Activated effector memory CD4-positive, alpha-beta T cell treated with anti-CD3 and anti-CD28 coated beads, Interleukin-2, amount 50 U/mL, for 16 hours (primary cell): ENCODE measurements around the gene PRR23B.
"Not testable (repeated sequence)": the region's sequence is repeated elsewhere in the genome, so short reads cannot be mapped to it uniquely, and the experiment has no call there.

Experiments
- DNase-seq: peaks from one replicate; pipeline ENCODE4 v3.0.0-alpha.2; 2020

PRR23B gene

DNA sequence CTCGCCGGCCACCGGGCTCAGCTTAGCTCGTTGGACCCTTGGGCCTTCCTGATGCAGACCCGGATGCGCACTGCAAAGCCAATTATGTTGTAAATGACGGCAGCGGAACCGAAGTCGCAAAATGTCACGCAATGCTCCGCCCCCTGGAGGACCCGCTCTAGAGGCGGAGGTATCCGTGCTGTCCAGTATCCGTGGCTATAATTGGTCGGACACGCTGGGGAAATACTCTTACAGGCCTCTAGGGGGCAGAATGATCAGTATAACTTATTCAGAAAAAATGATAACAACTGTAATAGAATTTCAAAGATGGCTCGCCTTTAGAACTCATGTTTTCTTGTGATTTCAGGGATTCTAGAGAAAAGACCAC, at the start of gene PRR23B:
Gene PRR23B, minus strand, starts transcription at position 59 of the 367 bp plus-strand sequence. CDS start 265 bp downstream, outside the sequence.
- DNase-seq, result no peak

DNA sequence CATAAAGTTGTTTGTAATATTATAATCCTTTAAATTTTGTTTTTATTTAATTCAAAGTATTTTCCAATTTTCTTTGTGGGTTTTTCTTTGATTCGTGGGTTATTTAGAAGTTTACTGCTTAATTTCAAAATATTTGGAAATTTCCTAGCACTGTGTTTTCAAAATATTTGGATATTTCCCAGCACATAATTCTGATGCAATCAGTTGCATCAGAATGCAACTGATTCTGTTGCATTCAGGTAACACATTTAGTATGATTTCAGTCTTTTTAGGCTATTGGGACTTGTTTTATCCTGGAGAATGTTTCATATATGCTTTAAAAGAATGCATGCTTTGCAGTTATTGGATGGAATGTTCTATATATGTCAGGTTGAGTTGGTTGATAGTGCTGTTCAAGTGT, 42.2 kb upstream of the PRR23B start:
- no peak for DNase-seq

DNA sequence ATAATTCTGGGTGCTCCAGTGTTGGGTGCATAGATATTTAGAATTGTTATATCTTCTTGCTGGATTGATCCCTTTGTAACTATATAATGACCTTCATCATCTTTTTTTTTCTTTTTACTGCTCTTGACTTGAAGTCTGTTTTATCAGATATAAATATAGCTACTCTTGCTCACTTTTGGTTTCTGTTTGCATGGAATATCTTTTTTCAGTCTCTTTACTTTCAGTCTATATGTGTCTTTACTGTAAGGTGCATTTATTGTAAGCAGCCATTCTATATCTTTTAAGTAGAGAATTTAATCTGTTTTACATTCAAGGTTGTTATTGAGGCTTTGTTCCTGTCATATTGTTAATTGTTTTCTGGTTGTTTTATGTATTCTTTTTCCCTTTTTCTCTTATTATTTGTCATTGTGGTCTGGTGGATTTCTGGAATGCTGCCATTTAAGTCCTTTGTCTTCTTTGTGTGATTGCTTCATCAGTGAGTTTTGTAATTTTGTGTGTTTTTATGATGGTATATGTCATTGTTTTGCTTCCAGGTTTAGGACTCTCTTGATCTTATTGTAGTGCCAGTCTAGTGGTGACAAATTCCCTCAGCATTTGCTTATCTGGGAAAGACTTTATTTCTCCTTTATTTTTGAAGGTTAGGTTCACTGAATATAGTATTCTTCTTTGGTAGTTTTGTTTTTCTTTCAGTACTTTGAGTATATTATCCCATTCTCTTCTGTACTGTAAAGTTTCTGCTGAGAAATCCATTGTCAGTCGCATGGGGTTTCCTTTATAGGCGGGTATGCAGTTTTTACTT, 32.3 kb upstream of the PRR23B start:
- no peak for DNase-seq

DNA sequence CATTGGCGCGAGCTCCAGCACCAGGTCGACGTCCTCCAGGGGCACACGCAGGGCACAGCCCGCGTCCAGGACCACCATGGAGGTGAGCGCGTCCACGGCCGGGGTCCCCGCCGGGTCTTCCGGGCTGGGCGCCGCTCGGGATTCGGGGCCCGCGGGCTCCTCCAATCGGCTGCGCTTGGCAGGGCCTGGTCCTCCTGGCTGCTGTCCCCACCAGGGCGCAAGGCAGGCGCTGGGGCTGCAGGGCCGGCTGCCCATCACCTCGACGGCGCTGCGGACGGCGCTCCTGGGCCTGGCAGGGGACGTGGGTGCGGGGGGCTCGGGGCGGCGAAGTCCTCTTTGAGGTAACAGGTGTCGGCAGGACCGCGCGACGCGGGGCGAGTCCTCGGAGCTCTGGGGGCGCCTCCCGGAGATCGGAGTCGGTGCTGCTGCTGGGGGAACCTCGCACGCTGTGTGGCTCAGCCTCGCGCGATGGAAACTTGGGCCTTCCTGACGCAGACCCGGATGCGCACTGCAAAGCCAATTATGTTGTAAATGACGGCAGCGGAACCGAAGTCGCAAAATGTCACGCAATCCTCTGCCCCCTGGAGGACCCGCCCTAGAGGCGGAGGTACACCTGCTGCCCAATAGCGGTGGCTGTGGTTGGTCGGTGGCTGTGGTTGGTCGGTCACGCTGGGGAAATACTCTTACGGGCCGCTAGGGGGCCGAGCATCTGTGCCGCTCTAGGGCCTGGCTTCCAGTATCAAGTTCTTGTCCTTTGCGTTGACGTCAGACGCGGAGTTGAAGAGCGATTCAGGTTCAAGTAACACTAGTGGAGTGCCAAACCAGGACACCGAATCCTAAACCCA, 23.9 kb upstream of the PRR23B start, which contains the start of gene PRR23C:
Gene PRR23C, minus strand, starts transcription at position 527 of the 845 bp plus-strand sequence. Its CDS starts 272 bp downstream, at position 255.
- no peak for DNase-seq

DNA sequence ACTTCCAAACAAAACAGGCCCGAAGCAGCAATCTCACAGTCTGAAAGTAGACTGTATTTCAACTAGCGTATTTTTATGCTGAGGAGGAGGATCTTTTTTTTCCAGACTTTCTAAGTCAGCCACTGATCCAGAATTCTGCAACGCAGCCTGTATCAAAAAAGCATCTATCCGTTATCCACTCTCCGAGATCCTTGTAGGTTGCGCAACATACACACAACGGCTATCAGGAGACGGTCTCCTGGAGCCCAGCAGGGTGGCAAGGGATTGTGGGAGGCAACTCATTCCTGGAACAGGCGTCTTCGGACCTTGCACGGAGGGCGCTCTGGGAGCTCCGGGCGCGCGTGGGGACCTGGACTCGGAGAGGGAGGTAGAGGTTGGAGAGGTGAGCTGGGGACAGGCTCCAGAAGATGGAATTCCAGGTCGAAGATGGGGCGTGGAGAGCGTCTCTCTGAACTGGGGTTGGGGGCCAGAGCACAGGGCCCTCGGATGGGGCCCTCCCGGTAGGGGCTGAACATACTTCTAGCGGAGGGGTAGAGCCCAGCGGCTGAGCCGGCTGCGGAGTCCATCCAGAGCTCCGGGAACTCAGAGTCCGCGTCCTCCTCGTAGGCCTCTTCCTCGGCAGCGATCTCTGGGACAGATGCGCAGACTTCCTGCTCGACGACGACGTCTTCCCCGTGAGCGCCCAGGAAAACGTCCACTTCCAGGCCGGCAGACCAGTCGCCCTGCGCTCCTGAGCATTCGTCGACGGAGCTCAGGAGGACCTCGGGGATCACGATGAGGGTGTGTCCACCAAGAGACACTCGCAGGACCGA, 23.0 kb upstream of the PRR23B start:
- DNase-seq, result no peak

DNA sequence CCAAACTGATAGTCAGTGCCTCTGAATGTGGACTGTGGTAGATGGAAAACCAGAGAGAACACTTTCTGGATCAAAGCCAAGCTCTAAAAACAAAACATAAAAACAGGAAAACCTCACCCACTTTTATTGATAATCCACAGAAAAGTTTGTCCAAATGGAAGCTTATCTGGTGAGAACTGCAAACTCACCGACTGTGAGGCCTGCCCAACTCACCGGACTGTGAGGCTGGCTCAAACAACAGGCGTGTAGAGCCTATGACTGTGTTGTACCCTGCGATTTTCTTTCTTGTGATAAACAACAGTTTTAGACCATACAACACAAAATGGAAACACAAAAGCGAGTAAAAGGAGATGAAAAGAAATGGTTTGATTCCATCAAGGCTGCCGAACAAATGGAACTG, 16.8 kb upstream of the PRR23B start:
- no peak for DNase-seq

DNA sequence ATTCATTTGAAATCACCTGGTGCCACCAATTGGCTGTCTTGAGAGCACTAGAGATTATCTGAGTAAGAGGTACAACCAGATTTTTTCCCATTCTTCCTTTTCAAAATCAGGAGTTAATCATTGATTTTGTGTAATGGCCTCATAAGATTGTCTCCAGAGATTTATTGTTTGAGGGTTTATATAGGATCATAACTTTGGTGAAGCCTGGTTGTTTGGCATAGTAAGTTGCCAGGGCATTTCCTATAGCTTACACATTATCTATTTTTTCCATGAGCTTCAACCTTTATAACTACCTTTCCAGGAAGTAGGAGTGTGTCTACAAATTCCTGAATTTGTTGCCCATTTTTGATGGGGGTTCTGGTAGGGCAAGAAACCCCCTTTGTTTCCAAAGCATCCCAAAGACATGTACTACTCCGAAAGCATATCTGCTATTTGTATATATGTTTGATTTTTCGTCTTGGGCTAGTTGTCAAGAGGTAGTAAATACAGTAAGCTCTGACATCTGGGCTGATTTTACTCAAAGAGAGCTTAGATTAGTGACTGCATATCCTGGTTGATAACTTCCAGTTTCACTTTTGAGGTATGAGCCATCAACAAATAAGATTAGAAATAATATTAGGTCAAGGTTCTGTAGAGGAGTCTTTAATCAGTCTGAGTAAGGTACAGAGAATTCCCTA, 11.7 kb upstream of the PRR23B start:
- no peak for DNase-seq

DNA sequence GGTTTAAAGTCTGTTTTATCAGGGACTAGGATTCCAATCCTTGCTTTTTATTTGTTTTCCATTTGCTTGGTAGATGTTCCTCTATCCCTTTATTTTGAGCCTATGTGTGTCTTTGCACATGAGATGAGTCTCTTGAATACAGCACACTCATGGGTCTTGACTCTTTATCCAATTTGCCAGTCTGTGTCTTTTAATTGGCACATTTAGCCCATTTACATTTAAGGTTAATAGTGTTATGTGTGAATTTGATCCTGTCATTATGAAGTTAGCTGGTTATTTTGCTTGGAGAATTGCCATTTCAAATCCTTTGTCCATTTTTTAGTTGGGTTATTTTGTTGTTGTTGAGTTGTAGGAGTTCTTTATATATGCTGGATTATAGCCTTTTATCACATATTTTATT, 9.8 kb upstream of the PRR23B start:
- DNase-seq, result not testable (repeated sequence)

DNA sequence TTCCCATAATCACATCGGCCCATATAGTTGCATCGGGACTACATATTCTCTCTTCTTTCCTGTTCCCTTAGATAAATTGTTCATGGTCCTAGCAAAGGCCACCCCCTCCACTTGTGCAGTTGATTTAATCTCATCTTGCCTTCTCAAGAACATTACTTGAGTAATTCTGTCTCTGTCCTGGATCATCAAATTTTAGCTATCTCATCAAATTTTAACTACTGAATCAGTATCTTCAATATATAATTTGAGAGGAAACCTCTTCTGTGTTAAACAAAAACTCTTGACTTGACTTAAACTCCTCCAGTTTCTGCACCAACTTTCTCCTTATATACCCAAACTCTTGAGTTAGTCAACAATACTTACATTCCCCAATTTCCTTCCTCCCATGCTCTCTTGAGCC, 4.2 kb upstream of the PRR23B start:
- DNase-seq, result no peak

DNA sequence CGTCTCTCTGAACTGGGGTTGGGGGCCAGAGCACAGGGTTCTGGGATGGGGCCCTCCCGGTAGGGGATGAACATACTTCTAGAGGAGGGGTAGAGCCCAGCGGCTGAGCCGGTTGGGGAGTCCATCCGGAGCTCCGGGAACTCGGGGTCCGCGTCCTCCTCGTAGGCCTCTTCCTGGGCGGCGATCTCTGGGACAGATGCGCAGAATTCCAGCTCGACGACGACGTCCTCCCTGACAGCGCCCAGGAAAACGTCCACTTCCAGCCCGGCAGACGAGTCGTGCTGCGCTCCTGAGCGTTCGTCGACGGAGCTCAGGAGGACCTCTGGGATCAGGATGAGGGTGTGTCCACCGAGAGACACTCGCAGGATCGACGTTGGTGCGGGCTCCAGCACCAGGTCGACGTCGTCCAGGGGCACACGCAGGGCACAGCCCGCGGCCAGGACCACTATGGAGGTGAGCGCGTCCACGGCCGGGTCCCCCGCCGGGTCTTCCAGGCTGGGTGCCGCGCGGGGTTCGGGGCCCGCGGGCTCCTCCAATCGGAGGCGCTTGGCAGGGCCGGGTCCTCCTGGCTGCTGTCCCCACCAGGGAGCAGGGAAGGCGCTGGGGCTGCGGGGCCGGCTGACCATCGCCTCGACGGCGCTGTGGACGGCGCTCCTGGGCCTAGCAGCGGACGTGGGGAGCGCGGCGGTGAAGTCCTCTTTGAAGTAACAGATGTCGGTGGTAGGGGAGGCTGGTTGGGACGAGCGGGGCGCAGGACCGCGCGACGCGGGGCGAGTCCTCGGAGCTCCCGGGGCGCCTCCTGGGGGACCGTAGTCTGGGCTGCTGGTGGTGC, 474 bp downstream of the PRR23B start:
- DNase-seq, result no peak

DNA sequence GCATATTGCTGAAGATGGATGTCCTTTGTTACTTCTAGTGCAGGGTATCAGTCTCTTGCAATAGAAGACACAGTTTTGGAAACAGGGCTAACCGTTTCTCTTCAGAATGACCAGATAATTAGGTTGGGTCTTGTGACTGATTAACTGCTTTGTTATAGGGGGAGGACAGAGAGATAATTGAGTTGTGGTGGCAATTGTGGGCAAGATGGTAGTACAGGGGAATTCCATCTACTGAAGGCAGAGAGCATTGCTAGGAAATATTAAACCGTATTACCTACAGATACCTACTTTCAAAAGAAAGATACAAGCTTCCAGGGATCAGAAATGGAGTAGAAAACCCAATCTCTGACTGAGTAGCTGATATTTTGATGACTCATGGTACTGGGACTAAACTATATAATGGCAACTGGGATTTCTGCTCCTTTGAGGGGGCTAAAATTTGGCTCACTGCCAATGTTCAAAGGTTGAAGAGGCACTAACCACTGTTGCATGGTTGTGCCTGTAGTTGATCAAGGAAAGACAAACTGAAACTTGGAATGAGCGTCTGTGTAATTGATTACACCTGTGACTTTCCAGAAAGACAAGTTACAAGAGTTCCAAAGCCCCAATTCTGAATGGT, 4.2 kb downstream of the PRR23B start:
- no peak for DNase-seq

DNA sequence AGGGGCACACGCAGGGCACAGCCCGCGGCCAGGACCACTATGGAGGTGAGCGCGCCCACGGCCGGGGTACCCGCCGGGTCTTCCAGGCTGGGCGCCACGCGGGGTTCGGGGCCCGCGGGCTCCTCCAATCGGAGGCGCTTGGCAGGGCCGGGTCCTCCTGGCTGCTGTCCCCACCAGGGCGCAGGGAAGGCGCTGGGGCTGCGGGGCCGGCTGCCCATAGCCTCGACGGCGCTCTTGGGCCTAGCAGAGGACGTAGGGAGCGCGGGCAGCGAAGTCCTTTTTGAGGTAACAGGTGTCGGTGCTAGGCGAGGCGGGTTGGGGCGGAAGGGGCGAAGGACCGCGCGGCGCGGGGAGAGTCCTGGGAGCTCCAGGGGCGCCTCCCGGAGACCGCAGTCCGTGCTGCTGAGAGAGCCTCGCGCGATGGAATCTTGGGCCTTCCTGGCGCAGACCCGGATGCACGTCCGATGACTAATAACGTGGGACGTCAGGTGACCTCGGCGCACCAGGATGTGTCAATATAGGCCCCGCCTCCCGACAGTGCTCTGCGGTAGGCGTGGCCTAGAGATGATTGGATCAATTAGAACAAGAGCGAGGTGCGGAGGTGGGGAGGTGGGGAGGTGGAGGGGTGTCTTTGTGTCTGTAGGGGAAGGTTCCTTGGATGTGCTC, 14.5 kb downstream of the PRR23B start, which contains the start of gene PRR23A:
Gene PRR23A, minus strand, starts transcription at position 218 of the 666 bp plus-strand sequence. Its CDS starts 0 bp downstream, at position 218.
- DNase-seq, result no peak

DNA sequence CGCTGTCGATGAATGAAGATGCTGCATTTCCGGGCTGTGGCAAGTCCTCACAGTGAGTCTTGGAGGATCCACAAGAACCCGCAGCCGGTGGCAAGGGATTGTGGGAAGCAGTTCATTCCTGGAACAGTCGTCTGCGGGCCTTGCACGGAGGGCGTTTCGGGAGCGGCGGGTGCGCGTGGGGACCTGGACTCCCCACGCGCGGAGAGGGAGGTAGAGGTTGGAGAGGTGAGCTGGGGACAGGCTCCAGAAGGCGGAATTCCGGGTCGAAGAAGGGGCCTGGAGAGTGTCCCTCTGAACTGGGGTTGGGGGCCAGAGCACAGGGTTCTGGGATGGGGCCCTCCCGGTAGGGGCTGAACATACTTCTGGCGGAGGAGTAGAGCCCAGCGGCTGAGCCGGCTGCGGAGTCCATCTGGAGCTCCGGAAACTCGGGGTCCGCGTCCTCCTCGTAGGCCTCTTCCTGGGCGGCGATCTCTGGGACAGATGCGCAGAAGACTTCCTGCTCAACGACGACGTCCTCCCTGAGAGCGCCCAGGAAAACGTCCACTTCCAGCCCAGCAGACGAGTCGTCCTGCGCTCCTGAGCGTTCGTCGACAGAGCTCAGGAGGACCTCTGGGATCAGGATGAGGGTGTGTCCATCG, 15.3 kb downstream of the PRR23B start:
- no peak for DNase-seq

DNA sequence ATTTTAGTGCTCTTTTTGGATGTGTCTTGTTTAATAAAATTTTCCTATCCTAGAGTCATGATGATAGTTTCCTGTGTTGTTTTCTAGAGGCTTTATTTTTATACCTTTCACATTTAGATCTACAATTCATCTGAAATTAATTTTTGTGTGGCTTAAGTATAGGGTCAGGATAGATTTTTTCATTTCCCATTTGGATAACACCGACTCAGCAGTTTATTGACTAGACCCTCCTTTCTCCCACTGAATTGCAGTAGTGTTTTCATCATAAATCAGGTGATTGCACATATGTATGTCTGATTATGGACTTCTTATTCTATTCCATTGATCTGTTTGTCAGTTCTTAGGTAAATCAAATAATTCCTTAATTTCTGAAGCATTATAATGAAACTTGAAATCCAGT, 25.0 kb downstream of the PRR23B start:
- no peak for DNase-seq

DNA sequence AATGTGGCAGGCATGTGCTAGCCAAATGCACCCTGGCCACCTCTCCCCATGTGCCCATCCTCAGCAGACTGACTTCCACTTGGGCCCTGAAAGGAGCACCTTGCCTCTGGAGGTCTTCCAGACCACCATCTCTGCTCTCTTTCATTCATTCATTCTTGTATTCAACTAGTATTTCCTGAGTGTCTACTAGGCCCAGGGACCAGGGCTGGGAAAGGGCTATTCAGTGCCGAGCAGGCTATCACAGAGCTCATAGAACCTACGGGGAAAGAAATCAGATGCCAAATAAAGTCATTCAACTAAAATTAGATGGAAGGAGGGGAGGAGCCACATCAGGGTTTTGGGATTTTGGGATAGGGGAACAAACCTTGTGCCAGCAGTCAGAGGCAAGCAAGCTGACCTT, 33.5 kb downstream of the PRR23B start:
- DNase-seq, result no peak

DNA sequence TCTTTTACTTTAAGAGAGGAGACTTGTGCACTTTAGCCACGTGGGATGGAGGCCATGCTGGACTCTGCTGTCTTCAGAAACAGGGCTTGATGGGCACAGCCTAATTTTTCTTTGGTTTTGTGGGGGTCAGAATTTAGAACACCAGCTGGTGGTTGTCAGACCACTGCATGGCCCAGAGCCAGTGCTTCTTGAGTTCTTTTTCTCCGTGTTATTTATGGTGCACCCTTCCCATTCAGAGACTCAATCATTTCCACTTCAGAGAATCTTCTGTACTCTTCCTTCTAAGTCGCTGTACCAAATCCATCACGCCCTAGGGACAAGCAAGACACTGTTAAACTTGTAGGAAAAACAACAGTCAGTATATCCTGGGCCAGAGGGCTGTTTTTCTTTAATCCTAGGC, 34.8 kb downstream of the PRR23B start:
- no peak for DNase-seq

DNA sequence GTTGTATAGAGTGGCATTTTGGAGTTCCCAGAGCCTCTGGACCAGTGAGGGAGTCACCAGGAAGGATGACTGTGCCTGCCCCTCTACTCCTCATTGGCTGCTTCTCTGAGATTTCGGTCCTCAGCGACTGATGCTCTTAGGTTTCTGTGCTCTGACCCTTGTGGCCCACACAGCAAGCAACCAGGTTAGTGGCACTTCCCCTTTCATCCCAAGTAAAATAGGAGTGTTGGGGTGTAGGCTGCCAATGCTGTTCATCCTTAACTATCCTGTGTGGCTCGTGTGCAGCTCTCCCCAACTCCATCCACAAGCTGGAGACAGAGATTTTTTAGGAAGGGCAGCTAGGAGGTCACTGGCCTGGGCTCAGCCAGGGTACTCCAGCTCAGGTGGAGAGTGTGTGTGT, 35.9 kb downstream of the PRR23B start:
- DNase-seq, result no peak

DNA sequence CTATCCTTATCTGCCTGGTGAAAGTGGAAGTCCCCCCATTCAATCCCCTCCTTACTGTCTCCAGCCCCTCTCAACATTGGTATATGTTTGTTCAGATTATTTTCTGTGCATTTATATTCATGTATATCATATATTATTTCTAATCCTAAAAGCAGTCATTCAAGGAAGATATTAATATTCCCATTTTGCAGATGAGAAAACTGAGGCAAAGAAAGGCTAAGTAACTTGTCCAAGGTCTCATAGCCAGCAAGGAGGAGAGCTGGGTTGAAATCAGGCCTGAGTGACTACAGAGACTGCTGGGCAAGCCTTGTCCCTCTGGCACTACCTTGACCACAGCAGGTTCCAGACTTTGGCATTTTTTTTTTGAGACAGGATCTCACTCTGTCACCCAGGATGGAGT, 44.7 kb downstream of the PRR23B start:
- no peak for DNase-seq

DNA sequence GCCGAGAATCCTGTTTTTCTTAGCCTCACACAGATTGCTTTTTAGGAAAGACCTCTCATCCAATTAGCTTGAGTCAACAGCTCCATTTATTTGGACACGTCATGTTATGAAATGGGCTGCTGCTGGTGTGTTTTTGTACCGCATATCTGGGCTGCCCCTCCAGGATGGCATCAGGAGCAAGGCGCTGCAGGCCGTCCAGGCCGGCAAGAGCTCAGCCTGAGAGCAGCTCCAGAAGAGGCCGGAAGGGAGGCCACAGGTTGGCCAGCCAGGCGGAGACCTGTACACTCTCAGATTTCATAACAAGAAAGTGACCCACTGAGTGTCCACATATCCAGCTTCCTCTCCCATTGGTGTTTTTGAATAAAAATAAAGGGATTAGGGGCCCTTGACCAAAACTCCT, 45.4 kb downstream of the PRR23B start:
- DNase-seq, result no peak

DNA sequence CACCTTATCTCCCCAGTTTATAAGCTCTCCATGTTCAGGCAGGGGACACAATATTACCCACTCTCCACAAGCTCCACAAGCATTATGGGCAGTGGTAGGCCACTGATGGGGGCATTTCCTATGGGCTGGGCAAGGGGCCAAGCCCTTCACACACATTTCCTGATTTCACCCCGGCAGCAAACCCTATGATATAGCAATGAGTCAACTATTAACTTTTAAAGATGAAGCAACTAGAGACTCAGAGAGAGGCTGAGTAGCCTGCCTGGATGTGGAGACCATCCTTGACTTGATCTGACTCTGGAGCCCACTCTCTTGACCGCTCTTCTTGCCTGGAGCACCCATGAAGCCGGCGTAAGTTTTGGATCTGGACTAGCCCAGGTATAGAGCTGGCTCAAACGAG, 46.3 kb downstream of the PRR23B start:
- no peak for DNase-seq
